ENCODE data around the gene B3GAT1. TPM values are rescaled to one million over a fixed set of nuclear protein-coding genes. Genes with fewer than 3 reads are reported as not detected.

B3GAT1 gene
- total RNA-seq, 4 donors from 2014 or later, result 0.40 to 0.76 TPM; not detected in 2

DNA sequence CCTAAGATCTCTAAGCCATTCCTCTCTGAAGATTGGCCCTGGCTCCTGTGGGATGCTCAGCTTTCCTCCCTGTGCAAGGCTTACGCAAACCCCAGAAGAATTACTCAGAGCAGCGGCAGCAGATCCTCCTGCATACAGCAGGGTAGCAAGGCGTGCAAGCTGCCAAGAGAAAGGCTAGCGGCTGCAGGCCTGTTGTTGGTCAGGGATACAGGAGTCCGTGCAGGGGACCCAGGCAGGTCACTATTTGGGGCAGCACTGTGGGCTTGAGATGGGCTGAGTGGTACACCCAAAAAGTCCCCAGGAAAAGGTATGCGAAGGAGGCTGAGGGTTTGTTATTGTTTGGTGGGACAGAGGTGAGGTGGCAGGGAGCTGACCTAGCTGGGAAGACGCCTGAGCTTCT, 78.7 kb downstream of the B3GAT1 start:
- intact Hi-C loops (cut with DNase I; ENCODE audit: low total_unique reads), result no loop called here
- peak in 1 of 2 donors; percentile 31 for DNase-seq

DNA sequence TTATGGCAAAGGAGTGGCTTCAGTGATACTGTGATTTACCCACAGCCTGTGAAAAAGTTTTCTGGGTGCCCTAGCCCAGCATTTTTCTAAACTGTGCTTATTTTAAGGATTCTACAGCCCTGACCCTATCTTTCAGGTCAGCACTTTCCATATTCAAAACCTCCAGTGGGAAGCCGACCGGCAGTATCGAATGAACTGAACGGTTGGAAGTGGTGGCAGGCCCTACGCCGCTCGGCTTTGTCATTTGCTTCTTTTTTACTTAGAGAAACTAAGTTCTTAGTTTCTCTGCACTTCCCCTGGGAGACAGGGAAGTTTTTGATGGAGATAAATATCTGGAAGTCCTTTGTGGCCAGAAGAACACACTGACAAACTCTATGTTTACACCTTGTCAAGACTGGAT, 79.3 kb downstream of the B3GAT1 start:
- Histone ChIP-seq H3K4me1 (peaks cover 0 to 6% of the 10 kb centered on the region in 2 donors), H3K27me3 (no peaks in the 10 kb centered on the region), H3K36me3 (no peaks in the 10 kb centered on the region), H3K9me3 (no peaks in the 10 kb centered on the region), H3K27ac (peak overlapping the region in 1 of 2 donors; percentile 38), H3K4me3 (peak overlapping the region; percentile 45 to 52)
- DNase-seq, result no peak
- intact Hi-C loops (cut with DNase I; ENCODE audit: low total_unique reads), result no loop called here
- TF ChIP-seq, protein P1, sequence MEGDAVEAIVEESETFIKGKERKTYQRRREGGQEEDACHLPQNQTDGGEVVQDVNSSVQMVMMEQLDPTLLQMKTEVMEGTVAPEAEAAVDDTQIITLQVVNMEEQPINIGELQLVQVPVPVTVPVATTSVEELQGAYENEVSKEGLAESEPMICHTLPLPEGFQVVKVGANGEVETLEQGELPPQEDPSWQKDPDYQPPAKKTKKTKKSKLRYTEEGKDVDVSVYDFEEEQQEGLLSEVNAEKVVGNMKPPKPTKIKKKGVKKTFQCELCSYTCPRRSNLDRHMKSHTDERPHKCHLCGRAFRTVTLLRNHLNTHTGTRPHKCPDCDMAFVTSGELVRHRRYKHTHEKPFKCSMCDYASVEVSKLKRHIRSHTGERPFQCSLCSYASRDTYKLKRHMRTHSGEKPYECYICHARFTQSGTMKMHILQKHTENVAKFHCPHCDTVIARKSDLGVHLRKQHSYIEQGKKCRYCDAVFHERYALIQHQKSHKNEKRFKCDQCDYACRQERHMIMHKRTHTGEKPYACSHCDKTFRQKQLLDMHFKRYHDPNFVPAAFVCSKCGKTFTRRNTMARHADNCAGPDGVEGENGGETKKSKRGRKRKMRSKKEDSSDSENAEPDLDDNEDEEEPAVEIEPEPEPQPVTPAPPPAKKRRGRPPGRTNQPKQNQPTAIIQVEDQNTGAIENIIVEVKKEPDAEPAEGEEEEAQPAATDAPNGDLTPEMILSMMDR (IDR thresholded peaks at IDR 0.05), result no peak
- TF ChIP-seq POLR2A (IDR thresholded peaks at IDR 0.05), result no peak

More for the DNA sequence above, 78.7 kb downstream of the B3GAT1 start:
- Histone ChIP-seq H3K4me1 (peaks cover 0 to 6% of the 10 kb centered on the region in 2 donors), H3K4me3 (no peak overlapping the region), H3K36me3 (no peaks in the 10 kb centered on the region), H3K27me3 (no peaks in the 10 kb centered on the region), H3K9me3 (no peaks in the 10 kb centered on the region), H3K27ac (peak overlapping the region in 1 of 2 donors; percentile 38)
- no peak for TF ChIP-seq POLR2A (IDR thresholded peaks at IDR 0.05)
- TF ChIP-seq, protein P1 (IDR thresholded peaks at IDR 0.05), result no peak

DNA sequence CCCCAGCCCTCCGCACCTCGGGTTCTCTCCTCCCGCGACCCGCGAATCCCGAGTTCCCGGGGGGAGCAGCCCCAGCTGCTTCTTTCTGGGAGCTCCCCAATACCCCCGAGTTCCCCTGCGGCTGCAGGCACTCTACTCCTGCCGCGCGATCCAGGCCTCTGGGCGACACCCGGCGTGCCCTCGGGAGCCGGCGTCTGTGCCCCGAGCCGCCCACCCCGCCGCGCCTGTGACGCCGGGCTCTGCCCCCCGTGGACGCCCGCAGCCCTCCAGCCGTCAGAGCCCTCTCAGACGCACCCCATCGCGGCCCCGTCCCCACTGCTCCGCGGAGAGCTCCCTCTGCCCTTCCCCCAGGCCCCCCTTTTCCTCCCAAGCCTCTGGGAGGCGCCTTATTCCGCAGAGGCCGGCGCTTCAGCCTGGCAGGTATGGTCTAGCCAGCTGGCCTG, 79.8 kb downstream of the B3GAT1 start:
- peak in 1 of 2 donors; percentile 30 for DNase-seq
- H3K27ac ChIP-seq, result peak overlapping the region; percentile 11 to 38
- H3K9me3 ChIP-seq, result no peaks in the 10 kb centered on the region
- H3K4me3 ChIP-seq, result peak overlapping the region; percentile 45 to 52
- H3K36me3 ChIP-seq, result no peaks in the 10 kb centered on the region
- intact Hi-C loops (cut with DNase I; ENCODE audit: low total_unique reads), result no loop called here
- H3K27me3 ChIP-seq, result no peaks in the 10 kb centered on the region
- no peak for TF ChIP-seq POLR2A (IDR thresholded peaks at IDR 0.05)
- TF ChIP-seq, protein P1 (IDR thresholded peaks at IDR 0.05), result no peak
- H3K4me1 ChIP-seq, result peaks cover 0 to 6% of the 10 kb centered on the region in 2 donors

DNA sequence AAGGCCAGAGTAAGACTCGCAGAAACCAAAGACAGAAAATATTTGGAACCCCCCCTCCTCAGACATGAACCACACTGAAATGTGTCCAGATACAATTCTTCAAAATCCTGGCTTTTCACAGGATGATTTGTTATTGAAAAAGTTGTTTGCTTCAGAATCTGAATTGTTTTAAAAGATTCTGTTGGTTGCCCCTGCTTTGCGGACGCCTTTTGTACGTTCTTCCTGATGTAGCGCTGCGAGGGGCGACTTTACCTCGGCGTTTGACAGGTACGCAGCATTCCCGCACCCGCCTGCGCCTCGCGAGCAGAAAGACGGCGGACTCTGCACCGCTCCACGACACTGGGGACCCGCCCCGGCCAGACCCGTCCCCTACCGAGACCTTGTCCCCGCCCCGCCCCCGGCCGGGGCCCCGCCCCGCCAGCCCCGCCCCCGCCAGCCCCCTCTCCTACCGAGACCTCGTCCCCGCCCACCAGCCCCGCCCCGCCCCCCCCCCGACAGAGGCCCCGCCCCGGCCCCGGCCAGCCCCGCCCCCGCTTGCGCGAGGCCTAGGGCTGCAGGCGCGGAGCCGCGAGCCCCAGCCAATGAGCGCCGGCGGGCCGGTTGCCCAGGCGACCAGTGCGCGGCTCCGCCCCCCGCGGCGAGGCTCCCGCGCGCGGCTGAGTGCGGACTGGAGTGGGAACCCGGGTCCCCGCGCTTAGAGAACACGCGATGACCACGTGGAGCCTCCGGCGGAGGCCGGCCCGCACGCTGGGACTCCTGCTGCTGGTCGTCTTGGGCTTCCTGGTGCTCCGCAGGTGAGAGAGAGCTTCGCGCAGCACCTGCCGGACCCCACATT, 80.5 kb downstream of the B3GAT1 start, which contains the start of gene GLB1L2:
GLB1L2 (plus strand) TSS at position 635 of the 835 bp plus-strand sequence; CDS start at position 709, 74 bp downstream.
- TF ChIP-seq, protein P1 (IDR thresholded peaks at IDR 0.05), result no peak
- TF ChIP-seq POLR2A (IDR thresholded peaks at IDR 0.05), result no peak
- no peaks in the 10 kb centered on the region for H3K27me3 ChIP-seq
- H3K27ac ChIP-seq, result peak within 1 kb of the TSS; percentile 11 to 38

More for the DNA sequence above, 80.5 kb downstream of the B3GAT1 start, which contains the start of gene GLB1L2:
- Histone ChIP-seq H3K9me3 (no peaks in the 10 kb centered on the region), H3K36me3 (no peaks in the 10 kb centered on the region), H3K4me1 (peaks cover 0 to 6% of the 10 kb centered on the region in 2 donors), H3K4me3 (peak within 1 kb of the TSS; percentile 45 to 52)
- intact Hi-C loops (cut with DNase I; ENCODE audit: low total_unique reads), result no loop called here
- peak; percentile 73 to 81 for DNase-seq
